Muscle of back (tissue), 11 donors: Measurements from ENCODE around the gene ATXN7L1. TPM values are rescaled to one million over a fixed set of nuclear protein-coding genes. Genes with fewer than 3 reads are reported as not detected.

ENCODE experiments used
- DNase-seq, 3 donors: peaks; one replicate each; pipeline versions ENCODE4 v3.0.0 to v3.0.0-alpha.2; 2013
- polyA plus RNA-seq, 10 donors: library from polyadenylated mRNA; unstranded; fragments of 120-200 nt; gene quantifications; one replicate each; pipeline ENCODE4 v1.2.1, GENCODE V29; 2013; ENCODE audit not compliant: insufficient read length in 10 of 10

Gene ATXN7L1
- polyA plus RNA-seq, 10 donors, result 5.1 to 9.1 (median 6.0) TPM

DNA sequence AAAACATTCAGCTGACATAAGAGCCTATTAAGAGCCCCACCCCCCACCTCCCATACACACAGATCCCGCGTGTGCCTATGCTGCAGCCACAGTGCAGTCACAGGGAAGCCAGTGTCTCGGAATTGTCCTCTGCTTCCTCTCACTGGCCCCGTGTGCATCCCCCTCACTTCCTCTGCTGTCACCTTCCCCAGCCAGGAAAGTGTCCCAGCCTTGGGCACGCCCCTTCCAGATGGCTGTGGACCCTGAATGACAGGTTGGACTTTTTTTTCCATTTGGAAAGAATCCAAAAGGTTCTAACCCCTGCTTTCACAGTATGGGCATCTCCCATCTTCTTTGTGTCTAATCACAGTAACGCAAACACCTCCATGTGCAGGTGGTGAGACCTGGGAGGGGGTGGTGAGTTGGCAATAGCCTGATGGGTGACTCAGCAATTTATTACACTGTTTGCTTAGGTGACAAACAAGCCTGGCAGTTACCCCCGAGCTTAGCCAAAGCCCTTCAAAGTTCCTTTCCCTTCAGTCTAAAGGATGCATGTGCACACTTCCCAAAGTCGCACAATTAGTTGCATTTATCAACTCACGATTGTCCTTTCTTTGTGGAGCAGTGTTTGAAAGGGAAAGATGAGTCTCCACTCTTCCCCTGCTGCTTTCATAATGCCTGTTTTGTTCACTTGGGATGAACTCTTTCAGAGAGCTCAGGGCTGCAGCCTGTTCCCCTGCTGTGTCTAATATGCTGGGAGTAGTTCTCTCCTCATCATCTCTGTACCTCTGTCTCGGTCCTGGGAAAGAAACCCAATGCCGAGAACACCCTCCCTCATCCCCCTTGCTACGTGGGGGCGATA, 227.6 kb downstream of the ATXN7L1 start:
- DNase-seq, result no peak

- DNase-seq, result no peak
Measured at GRCh38 chr7:105647591-105647990, 228.8 kb downstream of the ATXN7L1 start.

- DNase-seq, result no peak
Measured at GRCh38 chr7:105644937-105645336, 231.5 kb downstream of the ATXN7L1 start.

DNA sequence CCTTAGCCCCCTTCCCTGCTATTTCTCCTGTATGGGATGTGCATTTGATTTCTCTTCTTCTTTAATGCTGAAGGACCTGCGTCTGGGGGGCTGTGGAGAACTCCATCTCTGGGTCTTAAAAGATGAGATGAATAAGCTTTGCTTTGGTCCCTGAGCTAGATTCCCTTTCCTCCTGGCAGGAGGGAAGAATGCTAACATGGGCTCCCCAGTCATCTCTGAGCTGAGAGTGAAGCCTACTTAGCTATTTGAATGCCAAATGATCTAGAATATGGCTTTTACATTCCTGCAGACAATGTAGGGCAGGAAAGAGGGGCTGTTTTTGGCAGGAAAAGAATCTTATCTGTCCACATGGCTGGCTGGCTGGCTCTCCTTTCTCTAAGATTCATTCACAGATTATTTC, 232.5 kb downstream of the ATXN7L1 start:
- DNase-seq, result no peak

GRCh38 chr7:105643384-105643783, 233.0 kb downstream of the ATXN7L1 start:
- DNase-seq, result peak in 1 of 3 donors; percentile 39

GRCh38 chr7:105642264-105642663, 234.1 kb downstream of the ATXN7L1 start:
- no peak for DNase-seq

GRCh38 chr7:105640956-105641810, 235.2 kb downstream of the ATXN7L1 start:
- DNase-seq, result peak in 2 of 3 donors; percentile 25 to 43

- DNase-seq, result no peak
Measured at GRCh38 chr7:105639667-105640493, 236.5 kb downstream of the ATXN7L1 start.

- DNase-seq, result no peak
Measured at GRCh38 chr7:105638902-105639495, 237.4 kb downstream of the ATXN7L1 start.

DNA sequence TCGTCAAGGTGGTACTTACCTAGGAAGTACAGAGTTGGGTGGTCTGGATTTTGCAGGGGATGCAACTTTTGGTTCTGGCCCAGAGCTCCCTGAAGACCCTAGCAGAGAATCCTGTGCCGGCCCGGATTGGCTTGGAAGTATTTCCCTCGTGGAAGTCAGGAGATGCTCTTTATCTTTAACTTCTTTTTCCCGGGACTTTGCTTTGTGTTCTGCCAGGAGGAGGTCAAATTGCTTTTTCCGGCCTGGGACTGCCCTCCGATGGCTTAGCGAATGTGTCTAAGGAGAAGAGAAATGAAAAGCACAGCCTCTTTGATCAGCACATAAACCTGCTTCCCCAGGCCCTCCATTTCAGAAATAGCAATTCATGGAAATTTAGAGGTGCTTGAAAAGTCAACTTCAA, 238.1 kb downstream of the ATXN7L1 start:
- no peak for DNase-seq

DNA sequence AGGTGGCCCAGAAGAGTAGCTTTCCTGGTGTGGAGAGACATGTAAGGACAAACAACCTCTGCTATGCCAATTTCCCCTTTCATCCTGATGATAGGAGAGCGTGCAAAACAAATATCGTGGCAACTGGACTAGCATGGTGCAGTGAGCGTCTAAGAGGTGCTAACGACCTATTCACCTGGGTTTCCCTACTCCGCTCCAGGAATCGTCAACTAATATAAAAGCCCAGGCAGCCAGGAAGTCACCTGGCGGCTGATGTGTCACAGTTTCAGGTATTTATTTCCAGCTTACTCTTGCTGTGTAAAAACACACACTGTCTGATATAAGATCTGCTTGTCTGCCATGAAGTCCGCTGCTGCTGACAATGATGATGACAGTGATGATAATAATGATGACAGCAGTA, 238.6 kb downstream of the ATXN7L1 start:
- DNase-seq, result no peak

GRCh38 chr7:105636982-105637381, 239.4 kb downstream of the ATXN7L1 start:
- DNase-seq, result no peak

GRCh38 chr7:105635197-105635596, 241.2 kb downstream of the ATXN7L1 start:
- DNase-seq, result no peak

DNA sequence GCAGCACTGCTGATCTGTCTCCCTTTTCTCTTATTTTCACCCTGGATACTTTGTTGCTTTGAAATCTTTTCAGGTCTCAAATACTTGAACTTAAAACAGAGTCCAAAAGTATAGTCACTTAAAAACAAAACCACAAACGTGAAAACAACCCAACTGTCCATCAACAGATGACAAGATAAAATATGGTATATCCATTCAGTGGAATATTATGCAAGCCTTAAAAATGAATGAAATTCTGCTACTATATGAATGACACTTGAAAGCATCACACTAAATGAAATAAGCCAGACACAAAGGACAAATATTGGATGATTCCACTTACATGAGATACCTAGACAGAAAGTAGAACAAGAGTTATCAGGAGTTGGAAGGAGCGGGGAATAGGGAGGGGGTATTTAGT, 250.4 kb downstream of the ATXN7L1 start:
- no peak for DNase-seq

DNA sequence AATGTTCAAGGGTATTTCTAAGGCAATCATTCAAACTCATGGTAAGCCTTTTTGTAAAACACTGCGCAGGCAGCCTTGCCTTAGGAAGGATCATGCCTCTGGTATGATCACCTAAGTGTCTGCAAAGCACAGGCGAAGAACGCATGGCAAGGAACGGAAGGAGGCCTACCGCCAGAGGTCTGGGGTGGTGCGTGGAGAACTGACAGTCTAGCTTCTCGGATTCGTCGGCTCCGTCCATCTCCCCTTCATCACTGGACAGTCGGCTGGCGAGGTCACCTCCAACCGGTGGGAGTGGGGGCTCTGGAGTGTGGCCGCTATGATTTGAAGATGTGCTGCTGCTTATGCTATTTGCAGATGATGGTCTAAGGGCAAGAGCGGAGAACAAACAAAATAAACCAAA, 252.5 kb downstream of the ATXN7L1 start:
- DNase-seq, result no peak

DNA sequence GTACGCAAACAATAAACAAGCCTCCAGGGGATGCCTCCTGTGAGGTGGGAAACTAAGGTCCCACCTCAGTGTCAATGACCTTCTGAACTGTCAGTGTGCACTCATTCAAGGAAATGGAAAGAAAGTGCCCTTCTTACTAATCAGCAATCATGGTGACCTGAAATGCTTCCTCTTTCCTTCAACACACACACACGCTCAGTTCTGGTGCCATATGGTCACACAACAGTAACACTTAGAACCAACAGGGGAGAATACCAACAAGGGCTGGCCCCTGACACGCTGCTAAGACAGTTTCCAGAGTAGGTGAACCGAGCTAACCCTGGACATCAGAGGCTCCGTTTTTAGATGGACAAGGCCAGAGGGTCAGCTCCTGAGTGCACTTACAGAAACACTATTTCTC, 253.0 kb downstream of the ATXN7L1 start:
- no peak for DNase-seq

DNA sequence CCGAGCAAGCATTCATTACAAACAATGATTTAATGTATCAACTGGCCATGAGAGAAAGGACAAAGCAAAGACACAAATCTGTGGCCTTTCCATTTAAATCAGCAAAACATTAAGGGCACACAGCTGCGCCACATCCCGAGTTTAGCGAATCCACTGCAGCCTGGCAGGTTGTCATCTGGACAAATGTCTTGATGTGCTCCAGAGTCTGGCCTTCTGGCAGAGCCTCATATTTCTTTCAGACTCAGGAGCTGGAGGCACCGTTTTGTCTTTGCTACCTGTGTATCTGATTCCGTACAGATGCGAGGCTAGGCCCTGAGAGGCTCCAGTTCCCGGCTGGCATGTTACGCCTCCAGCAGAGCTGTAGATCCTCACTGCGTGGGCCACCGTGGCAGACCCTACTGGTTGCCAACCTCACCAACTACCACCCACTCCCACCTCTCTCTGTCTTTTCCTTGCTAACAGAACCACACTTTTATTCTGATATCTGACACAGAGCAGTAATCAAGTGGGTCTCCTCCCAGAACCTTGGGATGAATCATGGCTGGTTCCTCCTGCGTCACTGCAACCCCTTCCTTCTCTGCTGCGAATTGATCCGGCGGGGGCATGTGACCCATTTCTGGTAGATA, 254.2 kb downstream of the ATXN7L1 start:
- no peak for DNase-seq

DNA sequence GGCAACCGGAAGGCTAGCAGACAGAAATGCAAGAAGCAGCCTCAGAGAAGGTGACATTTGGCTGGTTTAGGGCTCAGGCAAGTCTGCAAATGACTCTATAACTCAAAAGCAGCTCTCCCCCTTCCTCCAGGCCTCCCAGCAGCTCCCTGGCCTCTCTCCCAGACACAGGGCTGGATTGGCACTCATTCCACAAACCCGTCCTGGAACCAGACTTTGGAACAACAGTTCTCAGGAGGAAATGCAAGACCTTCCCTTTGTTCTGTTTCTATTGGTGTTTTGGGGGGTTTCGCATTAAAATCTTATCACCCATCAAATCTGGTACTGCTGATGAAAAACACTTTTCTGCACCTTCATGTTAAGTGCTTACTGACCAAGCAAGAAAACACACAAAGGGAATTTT, 254.8 kb downstream of the ATXN7L1 start:
- peak; percentile 32 to 89 (median 80) for DNase-seq

- no peak for DNase-seq
Measured at GRCh38 chr7:105621176-105621575, 255.2 kb downstream of the ATXN7L1 start.

GRCh38 chr7:105619590-105619989, 256.8 kb downstream of the ATXN7L1 start:
- DNase-seq, result no peak

DNA sequence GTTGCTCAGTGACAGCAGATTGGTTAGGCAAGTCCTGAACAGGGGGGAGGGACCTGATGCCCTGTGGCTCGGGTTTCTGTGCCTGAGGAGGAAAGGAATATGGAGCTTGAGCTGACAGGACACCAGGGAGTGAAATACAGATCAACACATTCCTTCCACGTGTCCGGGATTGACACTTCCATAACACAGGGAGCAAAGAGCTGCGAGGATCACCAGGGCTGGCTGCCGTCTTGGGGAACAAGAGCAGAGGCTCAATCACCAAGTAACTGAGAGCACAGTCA, 258.4 kb downstream of the ATXN7L1 start:
- no peak for DNase-seq
